Stimulated activated CD4-positive, alpha-beta T cell treated with anti-CD3 and anti-CD28 coated beads, Interleukin-1b, Interleukin-23, amount 100 ng/mL, for 24 hours (primary cell): Measurements from ENCODE around the gene TRAF1.

Experiments used
- DNase-seq, 4 experiments: peaks; one replicate each; pipeline ENCODE4 v3.0.0-alpha.2; 2020; ENCODE audit warnings: low read depth in 4 of 4, low spot score in 1 of 4

The TRAF1 gene

GRCh38 chr9:120924698-120925534 is 1.7 kb downstream of the TRAF1 start:
- DNase-seq = no peak

DNA sequence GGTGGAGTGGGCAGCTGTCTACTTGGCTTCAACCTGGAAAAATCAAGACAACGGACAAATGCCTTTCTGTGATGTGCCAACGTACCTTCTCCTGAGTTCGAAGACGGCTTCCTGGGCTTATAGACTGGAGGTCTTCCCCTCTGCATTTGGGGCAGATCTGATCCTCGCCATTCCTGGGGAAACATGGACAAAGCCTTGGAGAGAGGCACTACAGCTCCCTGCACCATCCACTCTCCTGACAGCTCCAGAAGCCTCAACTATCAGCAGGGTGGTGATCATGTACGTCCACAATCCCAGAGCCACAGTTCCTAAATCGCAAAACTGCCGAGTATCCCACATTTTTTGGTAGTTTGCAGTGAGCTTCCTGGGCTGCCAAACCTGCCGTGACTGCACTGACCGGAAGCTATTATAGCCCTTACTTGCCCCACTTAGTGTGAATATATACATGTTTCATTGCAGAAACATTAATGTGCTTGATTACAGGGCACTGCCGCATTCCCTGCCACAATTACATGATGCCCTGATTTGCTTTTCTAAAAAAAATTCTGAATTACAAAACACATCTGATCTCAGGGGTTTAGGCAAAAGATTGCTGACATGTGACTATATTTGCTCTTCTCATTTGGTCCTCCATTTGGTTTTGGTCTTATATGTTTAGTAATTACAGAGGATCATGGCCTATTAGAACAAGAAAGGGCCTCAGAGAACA is 2.8 kb downstream of the TRAF1 start:
- no peak for DNase-seq

DNA sequence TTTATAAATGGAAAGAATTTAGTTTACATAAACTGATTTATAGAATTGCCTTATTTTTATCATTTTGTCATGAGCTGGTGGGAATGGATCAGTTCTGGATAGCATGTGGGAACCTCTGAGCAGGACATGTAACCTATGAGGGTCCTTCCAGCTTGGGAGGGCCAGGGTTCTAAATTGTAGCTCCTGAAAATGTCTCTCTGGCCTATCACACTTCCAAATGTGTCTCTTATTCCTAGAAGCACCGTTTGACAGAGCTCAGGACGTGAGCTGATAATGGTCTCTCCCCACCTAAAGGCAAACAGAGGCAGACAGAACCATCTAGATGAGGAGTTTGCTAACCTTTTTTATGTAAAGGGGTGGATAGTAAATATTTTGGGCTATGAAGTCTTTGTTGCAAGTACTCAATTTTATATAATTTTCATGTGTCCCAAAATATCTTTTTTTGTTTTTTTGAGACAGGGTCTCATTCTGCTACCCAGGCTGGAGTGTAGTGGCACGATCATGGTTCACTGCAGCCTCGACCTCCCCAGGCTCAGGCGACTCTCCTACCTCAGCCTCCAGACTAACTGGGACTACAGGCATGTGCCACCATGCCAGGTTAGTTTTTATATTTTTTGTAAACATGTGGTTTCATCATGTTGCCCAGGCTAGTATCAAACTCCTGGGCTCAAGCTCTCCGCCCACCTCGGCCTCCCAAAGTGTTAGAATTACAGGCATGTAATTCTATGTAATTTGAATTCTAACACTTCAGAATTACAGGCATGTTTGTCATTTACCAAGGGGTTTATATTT is 4.0 kb downstream of the TRAF1 start:
- DNase-seq = no peak

DNA sequence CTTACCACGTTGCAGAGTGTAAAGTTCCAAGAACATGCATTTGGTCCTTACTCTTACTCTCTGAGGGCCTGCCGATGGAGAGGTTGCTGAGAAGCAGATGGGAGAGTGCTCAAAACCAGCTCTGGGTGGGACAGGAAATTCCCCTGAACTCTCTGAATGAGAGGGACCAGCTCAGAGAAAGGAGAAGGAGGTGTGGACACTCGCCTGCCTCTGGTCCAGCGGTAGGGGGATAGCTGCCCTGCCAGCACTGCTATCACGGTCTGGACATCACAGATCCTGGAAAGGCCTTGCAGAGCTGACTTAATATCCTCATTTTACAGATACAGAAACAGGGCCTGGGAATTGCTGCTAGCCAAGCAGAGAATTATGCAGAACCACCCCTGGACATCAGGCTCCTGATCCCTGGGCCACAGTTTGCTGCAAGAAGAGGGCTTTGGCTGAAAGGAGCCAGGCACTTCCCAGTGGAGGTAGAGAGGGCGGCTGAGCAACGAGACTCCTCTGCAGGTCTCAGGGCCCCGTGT is 4.9 kb downstream of the TRAF1 start:
- DNase-seq = no peak

DNA sequence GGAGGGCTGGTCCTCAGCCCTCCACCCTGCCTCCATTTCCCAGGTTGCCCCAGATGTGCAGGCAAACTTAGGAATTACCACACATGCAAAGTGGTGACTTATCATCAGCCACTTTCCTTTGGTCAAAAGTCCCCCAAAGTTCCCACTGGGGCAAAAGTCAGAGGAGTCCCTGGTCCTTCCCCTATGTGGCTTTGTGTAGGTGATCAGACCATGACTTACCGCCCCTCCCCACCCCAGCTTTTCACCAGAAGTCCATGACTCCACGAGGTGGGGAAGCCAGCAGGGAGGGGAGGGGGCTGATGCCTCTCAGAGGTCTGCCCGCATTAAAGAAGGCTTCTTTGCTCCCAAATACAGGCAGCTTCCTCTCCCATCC is 5.8 kb downstream of the TRAF1 start:
- DNase-seq = no peak

DNA sequence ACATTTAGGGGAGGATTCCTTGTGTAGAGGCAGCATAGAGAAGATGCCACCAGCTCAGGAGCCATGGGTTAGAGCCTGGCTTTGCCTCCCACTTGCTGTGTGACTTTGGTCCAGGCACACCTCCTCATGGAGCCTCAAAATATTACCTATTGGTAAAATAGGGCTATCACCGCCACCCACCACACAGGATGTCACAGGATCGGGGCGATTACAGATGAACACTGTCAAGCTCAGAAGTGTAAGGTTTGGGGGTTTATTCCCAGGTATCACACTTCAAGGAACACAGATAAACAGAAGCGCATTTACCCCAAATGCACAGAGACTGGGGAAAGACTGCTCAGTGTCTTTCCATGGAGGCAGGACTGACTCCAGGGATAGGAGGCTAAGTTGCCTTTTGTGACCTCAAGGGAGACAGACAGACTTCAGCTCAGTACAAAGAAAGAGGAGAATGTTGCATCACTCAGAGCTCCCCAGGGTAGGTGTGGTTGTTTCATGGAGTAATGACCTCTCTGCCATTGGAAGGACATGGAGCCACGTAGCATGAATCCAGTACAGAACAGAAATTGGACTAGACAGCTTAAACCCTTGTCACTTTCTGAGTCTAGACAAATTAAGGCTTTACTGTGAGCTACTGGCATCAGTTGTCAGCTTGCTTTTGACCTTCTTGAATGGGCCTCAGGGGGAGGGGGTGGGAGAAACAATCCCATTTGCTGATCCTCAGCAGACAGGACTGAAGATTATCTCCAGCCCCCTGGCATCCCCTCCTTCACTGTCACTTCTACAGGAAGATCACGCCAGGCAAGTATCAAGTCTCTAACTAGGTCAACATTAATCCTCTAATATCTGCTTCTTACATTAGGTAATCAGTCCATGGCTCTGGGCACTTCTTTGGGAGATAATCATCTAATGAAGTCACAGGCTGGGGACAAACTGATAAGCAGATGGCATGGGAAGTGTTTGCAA is 6.5 kb downstream of the TRAF1 start:
- no peak for DNase-seq

DNA sequence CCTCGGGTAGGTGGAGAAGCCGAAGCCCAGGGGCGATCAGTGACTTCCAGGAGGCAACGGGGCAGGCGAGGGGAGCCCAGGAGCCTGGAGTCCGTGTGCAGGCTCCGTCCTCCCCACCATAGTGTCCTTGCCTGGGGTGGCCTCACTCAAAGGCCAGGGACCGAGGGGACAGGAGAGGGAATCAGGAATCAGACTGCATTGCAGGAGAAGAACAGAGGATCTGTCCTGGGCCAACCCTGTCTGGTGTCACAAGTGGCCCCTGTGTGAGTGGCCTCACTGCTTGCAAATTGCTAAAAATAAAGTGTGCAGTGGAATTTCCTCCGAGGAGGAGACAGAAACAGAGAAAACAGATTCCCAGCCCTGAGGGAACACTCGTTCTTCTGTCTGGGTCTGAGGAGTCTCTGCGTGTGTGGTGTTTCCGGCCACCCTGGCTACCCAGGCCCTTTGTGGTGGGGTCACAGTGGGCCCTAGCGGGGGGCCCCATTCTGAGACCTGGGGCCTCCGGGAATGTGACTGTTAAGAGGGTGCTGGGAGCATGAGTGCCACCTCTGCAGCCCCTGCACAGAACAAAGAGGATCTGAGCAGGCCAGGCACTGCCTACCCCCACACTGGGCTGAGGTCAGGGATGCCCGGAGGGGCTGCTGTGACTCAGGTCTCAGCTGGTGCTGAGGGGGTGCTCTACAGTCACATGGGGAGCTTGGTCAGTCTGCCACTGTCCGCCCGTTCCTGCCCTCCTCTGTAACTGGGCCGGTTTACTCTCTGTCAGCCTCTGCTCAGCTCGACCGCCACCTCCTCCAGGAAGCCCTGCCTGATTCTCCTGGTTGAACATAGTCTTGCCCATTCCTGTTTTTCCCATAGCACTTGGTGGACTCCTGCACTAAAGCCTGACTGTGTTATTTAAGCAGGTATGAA is 7.4 kb downstream of the TRAF1 start:
- DNase-seq = no peak

GRCh38 chr9:120917929-120918762 is 8.4 kb downstream of the TRAF1 start:
- no peak for DNase-seq

DNA sequence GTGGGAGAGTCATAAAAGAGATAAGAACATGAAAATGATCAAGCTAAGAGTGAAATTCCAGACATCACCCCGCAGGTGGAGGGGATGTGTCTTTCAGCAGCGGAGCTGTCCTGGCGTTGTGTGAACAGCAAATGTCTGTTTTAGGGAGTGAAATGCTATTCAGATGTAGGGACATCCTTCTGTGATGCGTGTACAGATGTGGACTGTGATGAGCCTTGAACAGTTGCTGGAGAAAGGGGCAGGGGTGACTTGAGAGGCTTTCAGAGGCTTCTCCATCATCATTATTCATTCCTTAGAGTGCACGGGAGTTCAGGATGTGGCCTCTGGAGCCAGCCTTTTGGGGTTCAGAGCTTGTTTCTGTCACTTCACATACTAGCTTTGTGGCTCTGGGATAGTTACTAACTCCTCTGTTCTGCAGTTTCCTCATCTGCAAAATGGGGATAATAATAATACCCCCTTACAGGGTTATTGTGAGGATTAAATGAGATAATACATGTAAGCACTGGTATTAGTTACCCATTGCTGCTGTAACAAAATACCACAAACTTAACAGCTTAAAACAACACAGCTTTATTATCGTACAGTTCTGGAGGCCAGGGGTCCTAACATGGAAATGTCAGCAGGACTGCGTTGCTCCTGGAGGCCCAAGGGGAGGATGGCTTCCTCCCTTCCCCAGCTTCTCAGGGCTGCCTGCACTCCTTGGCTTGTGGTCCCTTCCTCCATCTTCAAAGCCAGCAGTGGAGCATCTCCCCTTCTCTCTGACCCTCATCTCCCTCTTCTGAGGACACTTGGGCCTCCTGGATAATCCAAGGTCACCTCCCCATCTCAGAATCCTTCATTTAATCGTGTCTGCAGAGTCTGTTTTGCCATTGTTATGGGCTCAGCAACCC is 9.4 kb downstream of the TRAF1 start:
- DNase-seq = no peak

- no peak for DNase-seq
Observed at GRCh38 chr9:120916588-120916987, 10.0 kb downstream of the TRAF1 start.

DNA sequence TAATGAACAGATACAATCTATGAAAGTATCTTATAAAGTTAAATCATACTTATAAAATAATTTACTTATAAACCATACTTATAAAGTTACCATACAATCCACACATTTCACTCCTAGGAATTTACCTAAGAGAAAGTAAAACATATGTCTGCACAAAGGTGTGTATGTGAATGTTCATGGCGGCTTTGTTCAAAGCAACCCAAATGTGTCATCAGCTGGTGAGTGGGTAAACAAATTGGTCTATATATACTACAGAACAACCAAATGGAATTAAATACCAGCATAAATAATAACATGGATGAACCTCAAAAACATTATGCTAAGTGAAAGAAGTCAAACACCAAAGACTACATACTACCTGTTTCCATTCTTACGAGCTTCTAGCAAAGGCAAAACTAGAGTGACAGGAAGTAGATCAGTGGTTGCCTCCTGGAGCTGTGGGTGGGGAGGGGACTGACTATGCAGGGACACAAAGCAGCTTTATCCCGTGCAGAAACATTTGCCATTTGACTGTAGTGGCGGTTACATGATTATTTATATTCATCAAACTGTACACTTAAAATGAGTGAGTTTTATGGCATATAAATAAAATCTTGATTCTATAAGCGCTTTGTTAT is 10.6 kb downstream of the TRAF1 start:
- no peak for DNase-seq

- no peak for DNase-seq
Observed at GRCh38 chr9:120914953-120915352, 11.6 kb downstream of the TRAF1 start.

- DNase-seq = no peak
Observed at GRCh38 chr9:120914396-120914795, 12.2 kb downstream of the TRAF1 start.

- DNase-seq = no peak
Observed at GRCh38 chr9:120913647-120914264, 12.8 kb downstream of the TRAF1 start.

- no peak for DNase-seq
Observed at GRCh38 chr9:120912958-120913646, 13.5 kb downstream of the TRAF1 start.

DNA sequence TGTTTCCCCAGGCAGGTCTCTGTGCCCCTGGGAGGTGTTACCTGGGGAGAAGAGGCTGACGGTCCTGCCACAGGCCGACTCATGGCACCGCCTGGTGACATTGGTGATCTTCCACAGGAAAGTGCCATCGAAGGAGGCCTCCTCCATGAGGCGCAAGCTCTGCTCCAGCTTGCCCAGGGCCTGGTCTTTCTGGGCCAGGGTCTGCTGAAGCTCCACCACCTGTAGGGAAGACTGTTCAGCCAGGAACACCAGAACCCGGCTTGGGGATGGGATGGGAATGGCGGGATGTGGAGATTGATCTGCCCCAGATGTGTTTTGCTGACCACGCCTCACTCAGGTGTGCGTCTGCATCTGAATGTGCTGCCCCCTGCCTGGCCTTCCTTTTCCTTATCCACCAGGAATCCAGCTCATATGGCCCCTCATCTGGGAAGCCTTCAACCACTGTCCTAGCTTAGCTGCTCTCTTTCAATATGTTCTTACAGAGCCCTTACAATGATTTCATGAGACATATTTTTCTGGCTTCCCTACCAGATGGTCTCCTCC is 15.2 kb downstream of the TRAF1 start:
- no peak for DNase-seq
